Inflammatory macrophage (primary cell): ENCODE data around the gene SNAP25.

Source experiments
- DNase-seq, 2 donors: peaks; one replicate each; pipeline ENCODE4 v3.0.0-alpha.2; 2020 to 2022
- total RNA-seq, 18 experiments: gene quantifications; one replicate each; lab custom pipeline; 2026; ENCODE audit warnings: mixed read lengths in 6 of 18, inconsistent platforms in 2 of 18; lab: John Stamatoyannopoulos, UW

The SNAP25 gene
- 0 to 0.49 (median 0.14) reads per million in 18 experiments for total RNA-seq

DNA sequence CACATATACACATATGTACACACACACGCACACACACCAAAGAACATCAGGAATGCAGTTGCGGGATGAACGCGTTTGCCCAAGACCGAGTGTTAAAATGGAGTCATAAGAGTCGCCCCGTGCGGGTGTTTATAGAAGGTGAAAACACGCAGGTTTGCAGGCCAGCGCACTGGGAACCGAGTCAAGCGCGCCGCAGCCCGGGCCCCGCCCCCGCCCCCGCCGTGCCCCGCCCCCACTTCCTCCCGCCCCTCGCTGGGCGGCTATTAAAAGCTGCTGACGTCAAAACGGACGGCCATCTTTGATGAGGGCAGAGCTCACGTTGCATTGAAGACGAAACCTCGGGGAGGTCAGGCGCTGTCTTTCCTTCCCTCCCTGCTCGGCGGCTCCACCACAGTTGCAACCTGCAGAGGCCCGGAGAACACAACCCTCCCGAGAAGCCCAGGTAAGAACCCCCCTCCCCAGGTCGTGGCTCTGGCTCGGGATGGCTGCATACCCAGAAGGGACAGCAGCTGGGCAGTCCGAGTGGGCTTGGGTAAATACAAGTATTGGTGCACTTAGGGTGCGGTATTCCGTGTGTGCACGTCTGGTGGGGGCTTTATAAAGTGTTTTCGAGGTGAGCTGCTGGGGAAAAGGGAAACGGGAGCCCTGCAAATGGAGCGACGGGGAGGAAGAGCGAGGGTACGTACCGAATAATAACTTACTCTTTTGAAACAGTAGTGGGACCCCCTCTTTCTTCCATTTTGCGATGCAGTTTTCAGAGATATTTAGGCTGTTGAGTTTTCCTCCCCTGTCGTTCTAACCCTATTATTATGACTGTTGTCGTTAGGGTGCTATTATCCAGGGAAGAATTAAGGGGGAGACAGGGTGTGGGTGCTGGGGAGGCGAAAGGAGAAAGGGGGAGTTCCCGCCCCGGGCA, at the start of gene SNAP25:
SNAP25 (plus strand) TSS at position 295 of the 916 bp plus-strand sequence. CDS start 56,662 bp downstream, outside the sequence.
- peak; percentile 27 to 62 for DNase-seq

DNA sequence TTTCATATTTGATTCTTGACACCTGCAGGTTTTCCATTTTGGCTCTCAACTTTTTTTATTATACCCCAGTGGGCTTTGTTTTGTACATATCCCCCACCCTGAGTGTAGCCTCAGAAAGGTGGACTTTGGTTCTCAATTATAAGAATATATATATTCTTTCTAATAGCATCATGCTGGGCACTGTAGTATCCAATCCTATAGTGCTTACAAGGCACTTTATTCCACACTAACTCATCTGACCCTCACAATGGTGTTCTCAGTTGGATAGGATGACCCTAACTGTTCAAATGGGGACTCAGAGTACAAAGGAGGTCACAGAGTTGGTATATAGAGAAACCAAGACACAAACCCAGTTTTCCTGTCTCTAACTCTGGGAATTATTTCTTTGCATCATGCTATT, 48.9 kb upstream of the SNAP25 start:
- no peak for DNase-seq

DNA sequence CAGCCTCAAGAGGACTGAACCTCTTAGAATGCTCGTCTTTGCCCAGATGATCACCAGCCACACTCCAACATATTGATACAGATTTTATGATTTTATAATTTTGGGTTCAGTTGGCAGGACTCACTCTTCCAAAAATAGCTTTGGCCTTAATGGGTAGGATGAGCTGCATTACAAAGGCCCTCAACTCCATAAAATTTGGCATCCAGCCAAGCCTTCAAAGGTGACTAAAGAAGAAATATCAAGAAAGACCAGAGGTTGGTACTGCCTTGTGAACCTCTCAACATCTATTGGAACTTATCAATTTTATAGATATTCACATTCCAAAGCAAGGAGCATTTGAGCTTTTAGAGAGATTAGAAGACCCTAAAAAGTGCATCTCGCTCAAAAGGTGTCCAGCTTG, 48.4 kb upstream of the SNAP25 start:
- no peak for DNase-seq

DNA sequence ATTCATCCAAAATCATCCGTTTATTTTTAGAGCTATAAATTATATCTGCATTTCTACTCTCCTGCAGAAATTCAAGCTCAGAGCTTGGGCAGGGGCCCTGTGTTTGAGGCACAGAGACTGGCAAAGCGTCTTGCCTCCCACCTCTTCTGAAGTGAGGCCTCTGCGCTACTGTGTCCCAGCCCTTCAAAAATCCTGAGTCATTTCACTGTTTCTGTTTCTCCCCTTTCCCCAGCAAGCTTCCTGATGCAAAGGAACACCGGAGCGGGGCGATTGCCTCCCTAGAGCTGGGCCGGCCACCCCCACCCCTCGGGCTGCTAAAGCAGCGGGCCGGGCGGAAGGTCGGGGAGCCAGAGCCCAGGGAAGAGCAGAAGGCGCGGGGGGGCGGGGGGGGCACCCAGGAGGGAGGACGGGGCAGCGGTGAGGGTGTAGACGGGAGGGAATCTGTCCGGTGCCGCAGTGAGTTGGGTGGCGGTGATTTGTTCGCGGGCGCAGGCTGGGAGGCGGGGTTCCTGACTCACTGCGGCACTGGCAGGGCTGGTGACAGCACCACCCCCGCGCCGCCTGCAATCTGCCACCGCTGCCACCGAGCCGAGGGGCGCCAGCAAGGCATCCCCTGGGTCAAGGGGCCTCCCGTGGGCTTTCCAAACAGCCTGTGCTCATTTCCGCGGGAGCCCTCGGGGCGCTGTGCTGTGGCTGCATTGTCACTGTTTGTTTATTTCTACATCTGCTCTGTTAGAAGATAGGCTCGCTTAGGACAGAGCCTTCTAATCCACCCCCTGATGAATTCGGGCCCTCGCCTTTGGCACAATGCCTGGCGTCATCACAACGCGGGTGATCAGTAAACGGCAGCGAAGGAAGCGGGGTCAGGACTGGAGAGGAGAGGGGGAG, 46.5 kb upstream of the SNAP25 start:
- DNase-seq: peak; percentile 33 to 46

DNA sequence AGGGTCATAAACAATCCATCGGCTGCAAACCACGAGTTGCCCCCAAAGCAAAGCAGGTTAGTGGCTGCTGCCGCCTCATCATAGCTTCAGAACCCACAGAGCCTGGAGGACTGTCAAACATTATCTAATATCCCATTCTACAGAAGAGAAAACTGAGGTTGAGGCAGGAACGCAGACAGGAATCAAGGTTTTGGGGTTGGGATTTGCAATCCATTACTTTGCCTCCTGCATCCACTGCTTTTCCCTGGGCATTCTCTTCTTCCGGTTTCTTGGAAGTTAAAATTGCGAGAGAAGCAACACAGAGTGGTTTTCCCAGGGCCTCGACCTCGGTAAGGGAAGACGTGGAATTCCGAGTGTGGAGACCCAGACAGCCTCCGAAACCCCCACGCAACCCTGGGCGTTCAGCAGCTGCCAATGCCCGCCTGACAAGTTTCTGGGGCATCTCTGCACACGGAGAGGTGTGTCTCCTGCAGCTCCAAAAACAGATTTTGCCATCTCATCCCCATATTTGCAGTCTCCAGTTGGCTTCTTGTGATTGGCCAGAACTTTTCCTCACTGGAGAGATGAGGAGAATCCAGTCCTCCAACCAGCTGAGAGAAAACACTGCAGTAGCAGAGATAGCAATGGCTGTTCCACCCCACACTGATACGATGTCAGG, 45.5 kb upstream of the SNAP25 start:
- DNase-seq: no peak

DNA sequence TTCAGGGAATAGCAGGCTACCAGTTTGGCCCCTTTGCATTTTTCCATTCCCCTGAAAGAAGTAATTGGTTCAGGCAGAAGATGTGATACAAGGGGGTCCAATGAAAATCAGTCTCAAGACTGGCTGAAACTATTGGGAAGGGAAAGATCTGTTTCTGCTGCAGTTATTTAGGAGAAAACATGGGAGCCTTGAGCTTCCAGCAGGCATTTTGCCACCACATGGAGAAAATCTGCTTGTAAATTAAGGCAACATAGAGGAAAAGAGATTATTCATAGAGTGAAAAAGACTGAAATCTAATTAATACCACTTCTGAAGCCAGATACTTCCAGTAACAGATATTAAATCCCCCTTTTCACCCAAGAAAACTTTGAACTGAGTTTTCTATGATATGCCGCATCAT, 44.2 kb upstream of the SNAP25 start:
- DNase-seq: no peak

DNA sequence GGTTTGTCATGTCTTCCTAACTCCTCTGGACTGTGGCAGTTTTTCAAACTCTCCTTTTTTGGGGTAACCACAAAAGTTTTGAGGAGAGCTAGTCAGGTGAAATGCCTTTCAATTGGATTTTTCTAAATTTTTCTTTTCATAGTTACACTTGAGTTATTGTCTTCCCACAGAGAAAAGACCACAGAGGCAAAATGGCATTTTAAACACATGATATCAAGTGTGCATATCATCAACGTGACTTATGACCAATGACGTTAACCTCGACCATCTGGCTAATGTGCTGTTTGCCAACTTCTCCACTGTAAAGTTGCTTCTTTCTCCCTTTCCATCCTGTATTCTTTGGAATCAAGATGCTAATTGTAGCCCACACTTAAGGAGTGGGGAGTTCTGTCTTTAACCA, 41.3 kb upstream of the SNAP25 start:
- no peak for DNase-seq

DNA sequence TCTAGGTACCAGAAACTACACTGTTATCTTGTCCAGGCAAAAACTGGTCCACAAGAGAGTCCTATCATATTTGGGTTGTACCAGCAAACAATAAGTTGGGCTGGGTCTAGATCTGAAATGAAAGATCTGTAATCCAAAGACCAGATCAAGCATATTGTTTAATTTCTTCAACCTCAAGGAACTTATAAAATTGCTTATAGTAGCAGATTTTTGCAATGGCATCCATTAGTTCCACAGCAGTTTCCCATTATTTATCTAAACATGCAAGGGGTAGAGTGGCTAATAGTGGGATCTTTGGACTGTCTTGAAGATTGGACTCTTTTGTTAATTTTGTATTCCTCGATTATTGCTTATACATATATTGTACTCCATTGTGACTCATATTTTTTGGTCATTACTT, 40.5 kb upstream of the SNAP25 start:
- DNase-seq: no peak

DNA sequence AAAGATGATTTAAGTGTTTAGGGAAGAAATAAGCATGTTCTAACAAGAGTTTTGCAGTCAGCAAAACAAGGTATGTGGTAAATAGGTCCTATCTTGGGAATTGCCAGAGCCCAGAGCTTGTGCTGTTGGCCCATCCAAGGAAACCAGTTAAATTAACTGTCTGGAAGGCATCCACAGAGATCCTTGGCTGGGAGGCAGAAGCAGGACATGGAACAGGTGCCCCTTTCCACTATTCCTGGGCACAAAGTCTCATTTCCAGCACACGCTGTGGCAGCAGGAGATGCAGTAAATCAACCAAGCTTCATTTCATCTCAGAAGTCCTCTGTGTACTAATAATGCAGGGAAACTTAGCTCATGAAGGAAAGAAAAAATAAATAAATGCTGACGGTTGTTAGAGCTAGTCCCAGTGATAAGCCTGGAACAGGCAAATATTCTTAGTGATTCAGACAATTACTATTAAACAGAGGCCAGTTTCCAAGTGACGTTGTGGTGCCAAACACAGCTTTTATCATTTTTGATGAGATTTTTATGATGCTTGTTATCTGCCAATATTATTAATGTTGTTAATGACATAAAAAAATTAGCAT, 39.8 kb upstream of the SNAP25 start:
- no peak for DNase-seq

DNA sequence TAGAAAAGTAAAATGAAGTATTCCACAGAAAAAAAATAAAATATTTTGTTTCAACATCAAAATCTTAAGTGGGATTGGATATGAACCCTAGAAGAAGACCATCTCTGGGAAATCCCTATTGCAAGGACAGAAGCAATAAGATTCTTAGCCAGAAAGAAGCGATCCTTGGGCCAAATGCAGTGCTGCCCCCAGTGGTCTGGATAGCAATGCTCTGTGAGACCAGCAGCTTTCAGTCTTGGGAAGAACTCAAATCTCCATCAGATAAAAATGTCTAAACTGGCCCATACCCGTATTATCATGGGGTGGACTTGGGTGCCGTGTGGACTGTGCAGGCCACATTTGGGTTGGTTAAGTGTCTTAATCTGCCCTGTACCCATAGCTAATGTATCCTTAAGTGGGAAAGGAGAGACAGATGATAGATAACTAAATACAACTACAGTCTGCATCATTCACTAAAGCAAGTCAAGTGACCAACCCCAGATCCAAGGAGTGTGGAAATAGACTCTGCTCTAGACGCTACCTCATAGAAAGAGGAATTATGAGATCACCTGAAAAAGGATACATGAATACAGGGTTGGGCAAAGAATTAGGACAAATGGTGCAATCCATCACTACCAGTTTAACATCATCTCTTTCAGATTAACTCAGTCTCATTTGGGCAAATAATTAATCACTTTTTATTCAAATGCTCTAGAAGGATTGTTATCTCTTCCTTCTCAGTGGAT, 38.9 kb upstream of the SNAP25 start:
- no peak for DNase-seq

DNA sequence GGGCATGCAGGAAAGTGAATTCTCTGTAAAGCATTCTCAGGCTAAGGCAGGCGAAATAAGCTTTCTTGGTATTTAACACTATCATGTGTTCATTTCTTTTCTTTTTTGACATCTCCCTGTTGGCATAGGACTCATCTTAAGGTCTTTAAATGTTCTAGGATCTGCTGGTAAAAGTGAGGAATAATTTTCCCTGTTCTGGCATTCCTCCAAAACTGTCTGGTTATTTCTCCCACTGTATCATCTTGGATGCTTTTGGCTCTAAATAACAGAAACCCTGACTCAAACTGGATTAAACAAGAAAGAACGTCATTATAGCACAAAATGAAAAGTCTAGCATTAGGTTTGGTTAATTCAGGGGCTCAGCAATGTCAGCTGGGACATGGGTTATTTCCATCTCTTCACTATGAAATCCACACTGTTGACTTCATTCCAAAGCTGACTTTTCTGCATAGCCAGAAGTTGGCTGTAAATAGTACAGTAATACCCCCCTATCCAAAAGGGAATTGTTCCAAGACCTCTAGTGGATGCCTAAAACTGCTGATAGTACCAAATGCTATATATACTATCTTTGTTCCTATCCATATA, 37.9 kb upstream of the SNAP25 start:
- DNase-seq: no peak

DNA sequence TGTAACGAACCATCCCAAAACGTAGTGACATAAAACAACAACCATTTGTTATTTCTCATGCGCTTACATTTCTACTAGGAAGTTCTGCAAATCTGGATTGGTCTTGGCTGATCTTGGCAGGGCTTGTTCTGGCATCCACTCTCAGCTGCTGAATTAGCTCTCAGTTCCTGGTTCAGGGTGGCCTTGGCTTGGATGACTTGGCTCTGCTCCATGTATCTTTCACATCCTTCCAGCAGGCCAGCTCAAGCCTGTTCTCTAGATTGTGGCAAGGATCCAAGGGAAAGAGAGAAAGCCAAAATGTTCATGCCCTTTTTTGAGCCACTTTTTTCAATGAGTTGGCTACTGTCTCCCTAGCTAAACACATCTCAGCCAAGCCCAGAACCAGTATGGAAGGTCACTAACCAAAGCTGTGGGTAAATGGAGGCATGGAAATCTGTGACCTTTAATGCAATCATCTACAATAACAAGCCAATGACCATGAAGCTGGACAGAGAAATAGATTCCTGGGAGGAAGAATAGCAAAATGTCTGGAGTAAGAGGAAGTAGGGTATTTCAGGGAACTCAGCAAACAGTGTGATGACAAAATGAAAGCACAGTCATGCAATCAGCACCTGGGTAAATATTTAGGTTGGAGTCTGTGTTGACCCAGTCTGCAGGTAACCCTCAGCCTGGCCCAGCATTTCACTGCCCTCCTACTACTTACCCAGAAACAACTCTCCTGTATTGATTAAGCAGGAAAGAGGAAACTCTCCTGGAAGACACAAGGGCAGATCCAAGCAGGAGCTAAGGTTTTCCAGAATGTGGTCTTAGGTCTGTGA, 32.7 kb upstream of the SNAP25 start:
- no peak for DNase-seq

DNA sequence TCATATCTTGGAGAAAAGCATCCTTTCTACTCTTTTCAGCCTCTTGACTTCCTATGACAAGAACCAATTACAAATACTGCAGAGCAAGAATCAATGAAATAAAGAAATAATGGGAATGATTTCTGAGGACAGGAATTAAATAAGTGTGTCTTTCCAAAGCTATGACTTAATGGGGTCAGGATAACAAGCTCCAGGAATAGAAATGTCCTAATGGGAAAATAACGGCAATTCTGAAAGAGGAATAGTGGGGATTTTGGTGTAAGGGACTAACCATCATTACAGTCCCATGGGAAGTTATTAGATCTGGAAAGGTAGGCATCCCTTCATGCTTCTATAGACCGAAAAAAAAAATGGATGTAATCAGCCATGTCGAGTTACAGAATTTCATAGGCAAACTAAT, 28.2 kb upstream of the SNAP25 start:
- DNase-seq: no peak

DNA sequence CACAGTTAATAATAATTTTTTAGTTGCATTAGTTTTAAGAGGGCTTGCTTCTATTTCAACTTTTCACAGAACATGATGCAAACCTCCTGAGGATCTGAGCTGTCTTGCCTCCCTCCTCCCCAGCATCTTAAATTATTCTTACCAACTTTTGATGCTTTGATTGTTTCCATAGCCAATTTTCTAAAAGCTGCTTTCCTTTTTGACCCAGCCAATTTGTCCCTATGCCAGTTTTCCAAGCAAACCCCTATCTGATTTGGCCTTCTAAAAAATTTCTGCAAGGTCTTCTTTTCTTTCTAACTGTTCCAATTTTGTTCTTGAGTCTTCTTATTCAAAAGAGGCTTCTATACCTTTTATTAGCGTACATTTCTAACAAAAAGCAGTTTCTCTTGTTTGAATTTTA, 26.5 kb upstream of the SNAP25 start:
- no peak for DNase-seq

DNA sequence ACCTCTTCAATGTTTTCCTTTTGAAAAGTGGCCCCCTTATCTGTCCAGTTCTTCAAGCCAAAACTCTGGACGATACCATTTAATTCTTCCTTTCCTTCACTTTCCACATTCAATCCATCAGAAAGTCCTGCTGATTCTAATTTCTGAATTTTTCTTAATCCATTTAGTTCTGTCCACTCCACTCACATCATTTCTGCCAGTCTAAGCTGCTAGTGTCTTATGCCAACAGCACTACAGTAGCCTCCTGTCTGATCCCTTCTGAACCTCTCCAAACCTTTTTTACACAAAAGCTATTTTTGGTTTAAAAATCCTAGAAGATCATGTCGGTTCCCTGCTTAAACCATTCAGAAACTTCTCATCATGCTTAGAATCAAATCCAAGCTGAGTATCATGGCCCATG, 24.5 kb upstream of the SNAP25 start:
- no peak for DNase-seq

DNA sequence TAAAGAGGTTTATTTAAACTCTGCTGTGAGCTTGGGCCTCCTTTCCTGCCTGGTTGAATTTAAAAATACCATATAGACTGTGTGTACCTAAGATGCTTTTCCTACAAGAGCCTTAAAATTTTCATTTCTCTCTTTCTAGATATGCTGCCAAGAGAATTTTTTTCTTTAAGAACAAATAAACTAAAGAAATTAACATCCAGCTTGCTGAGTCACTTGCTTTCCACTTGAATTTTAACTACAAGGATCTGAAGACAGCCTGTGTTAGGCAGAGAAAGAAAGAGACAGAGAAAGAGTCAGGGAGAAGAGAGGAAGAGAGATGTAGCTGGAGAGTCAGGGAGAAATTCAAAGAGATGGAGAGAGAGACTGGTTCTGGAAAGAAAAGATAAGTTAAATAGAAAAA, 18.3 kb upstream of the SNAP25 start:
- DNase-seq: no peak

DNA sequence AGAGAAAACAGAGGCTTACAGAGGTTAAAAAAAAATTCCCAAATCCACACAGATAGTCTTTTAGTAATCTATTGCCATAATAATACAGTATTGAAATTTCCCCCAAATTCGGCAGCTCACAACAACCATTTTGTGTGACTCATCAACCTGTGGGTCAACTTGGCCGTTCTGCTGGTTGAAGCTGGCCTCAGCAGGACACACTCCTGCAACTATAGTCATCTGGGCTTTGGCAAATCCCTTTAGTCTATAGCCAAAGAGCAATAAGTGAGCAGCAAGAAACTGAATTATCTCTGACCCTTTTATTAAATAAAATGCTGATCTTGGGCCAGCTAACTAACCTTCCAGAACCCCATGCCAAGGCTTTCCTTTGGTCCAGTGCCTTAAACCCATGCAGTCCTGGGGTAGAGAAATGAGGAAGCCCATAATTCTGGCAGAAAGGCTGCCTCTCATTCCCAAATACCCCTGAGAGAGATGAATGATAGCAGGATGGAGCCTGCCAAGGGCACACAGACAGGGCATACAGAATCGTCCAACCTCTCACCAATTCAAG, 17.2 kb upstream of the SNAP25 start:
- DNase-seq: no peak

DNA sequence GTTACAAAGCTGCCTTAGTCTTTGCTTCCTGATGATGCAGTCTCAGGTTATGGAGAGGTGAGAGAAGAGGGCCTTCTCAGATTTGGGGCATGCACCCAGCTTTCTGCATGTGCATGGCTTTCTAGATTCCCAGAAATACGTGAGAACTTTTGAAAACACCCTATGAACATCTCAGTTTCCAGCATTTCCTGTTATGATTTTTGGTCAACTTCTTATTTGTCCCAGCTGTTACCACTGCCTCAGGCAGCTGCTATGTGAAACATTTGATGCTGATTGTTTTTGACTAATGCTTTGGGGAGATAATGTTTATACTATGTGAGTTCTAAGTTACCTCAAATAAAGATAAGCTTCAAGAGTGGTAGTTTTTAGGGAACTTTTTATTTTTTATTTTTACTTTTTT, 9.5 kb upstream of the SNAP25 start:
- no peak for DNase-seq

DNA sequence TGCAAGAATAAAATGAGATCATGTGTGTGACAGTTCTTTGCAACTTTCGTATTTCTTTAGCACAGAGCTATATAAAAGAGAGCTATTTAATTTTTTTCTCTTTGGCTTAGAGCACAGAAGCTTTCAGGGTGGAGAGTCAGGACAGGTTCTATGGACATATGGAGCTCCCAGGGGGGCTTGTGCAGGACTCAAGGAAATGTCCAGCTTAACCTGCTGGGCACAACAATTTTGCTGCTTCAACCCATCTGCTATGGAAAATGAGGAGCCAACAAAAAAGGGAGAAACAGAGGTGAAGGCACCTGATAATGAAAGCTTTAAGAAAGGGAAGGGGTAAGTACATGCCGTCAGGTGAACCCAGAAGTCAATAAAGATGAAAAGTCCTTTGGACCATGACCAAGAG, 5.1 kb upstream of the SNAP25 start:
- no peak for DNase-seq

DNA sequence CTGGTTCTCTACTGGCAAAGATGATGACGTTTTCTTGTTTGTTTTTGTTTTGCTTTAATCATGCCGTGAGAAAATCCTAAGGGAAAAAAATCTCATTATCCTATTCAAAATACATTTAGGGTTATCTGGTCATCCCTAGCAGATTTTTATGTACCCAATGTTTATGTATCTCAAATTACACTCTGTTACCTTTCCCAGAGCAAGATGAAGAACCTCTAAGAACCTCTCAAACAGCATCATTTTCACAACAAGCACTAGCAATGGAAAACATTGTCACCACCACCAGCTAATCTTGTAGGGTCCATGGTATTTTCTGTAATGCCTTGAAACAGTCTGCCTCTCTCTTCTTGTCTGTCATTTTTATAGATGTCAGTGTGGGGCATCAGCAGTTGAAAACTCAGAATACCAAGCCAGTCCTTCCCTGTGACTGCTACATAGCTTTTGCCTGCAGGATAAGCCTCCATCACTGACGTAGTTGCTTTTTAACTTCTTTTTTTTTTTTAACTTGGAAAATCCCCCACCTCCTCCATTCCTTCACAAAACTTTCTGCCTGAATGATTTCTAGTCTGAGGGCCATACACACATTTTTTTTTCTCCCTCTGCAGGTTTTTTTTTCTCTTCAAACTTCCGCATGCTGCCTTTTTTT, 2.4 kb upstream of the SNAP25 start:
- no peak for DNase-seq
